SH-SY5Y (cell line): ENCODE measurements around the gene MCL1.

ENCODE experiments used
- GATA2 ChIP-seq: IDR thresholded peaks from 2 replicates; pipeline ENCODE4 v1.6.1; 2011; ENCODE audit warnings: mild to moderate bottlenecking, low read depth, low read length
- GATA3 ChIP-seq: IDR thresholded peaks from 2 replicates; pipeline ENCODE4 v1.6.1; 2011; ENCODE audit warnings: low read depth, mild to moderate bottlenecking, low read length, moderate library complexity

Gene MCL1

GRCh38 chr1:150609732-150610131, 30.3 kb upstream of the MCL1 start:
- TF ChIP-seq GATA3 (no peak), GATA2 (no peak)

GRCh38 chr1:150606463-150607142, 27.2 kb upstream of the MCL1 start:
- TF ChIP-seq GATA3 (no peak), GATA2 (no peak)

DNA sequence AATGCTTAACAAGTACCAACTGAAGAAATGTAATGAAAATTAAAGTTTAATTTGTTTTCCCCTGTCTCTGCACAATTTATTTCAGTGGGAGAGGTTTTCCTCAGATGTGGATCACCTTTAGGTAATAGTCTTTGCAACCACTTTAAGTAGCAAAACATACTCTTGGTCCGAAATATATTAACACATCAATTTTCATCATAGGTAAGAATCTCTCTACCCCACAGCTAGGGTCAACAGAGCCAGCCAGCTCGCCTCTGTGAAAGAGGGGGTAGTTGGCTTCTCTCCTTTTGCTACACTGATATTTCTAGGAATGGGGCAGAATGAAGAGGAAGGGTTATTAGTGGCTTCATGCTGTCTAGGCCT, 24.8 kb upstream of the MCL1 start:
- no peak for TF ChIP-seq GATA3
- no peak for TF ChIP-seq GATA2

DNA sequence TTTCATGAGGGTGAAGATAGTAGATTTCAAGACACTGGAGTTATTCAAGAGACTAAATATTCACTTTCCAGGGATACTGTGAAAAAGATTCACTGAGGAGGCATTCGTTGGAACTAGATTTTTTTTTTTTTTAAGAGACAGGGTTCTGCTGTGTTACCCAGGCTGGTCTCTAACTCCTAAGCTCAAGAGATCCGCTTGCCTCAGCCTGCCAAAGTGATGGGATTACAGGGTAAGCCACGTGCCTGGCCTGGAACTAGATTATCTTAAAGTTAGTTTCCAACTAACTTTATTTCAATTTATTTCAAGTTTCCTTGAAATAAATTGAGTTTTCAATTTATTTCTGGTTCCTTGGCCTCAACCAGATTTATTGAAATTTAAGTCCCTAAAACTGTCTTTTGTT, 24.3 kb upstream of the MCL1 start:
- TF ChIP-seq GATA3 (no peak), GATA2 (no peak)

- TF ChIP-seq GATA3 (no peak), GATA2 (no peak)
Observed at GRCh38 chr1:150601540-150601939, 22.1 kb upstream of the MCL1 start.

DNA sequence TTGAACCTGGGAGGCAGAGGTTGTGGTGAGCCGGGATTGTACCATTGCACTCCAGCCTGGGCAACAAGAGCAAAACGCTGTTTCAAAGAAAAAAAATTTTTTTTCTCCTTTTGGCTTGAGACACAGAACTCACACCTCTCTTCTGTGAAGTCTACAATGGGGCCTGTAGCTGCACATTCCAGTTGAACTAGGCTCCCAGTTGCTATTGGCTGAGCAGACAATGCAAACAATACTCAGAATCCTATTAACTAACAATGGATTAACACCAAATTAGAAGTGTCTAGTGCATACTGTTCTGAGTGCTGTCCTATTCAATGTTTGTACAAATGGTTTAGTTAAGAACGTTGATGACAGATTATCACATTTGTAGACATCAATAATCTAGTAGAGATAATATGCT, 17.6 kb upstream of the MCL1 start:
- TF ChIP-seq GATA3 (no peak), GATA2 (no peak)

- TF ChIP-seq GATA2 (no peak), GATA3 (no peak)
Observed at GRCh38 chr1:150596095-150596892, 16.9 kb upstream of the MCL1 start.

GRCh38 chr1:150582371-150582770, 3.0 kb upstream of the MCL1 start:
- no peak for TF ChIP-seq GATA2
- TF ChIP-seq GATA3 = no peak

GRCh38 chr1:150579945-150580642, 684 bp upstream of the MCL1 start:
- TF ChIP-seq GATA3 = no peak
- TF ChIP-seq GATA2 = no peak

DNA sequence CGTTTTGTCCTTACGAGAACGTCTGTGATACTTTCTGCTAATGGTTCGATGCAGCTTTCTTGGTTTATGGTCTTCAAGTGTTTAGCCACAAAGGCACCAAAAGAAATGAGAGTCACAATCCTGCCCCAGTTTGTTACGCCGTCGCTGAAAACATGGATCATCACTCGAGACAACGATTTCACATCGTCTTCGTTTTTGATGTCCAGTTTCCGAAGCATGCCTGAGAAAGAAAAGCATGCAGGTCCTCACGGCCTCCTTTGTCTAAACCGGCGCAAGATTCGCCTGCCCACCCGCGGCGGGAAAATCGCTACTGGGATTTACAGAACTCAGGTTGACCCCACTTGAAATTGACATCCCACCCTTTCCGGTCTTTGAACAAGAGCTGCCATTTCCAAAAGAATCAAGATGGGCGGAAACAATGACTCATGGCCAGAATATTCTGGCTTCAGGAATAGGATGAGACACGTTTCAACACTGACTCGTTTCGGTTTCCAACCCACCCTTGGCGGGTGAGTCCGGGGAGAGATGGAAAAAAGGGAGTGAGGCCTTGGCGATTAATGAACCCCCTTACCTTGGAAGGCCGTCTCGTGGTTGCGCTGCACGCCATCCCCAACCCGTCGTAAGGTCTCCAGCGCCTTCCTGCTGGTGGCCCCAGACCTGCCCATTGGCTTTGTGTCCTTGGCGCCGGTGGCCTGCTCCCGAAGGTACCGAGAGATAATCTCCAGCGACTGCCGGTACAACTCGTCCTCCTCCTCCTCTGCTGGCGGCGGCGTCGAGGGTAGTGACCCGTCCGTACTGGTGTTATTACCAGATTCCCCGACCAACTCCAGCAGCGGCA, 919 bp downstream of the MCL1 start:
- TF ChIP-seq GATA2 (no peak), GATA3 (no peak)

- TF ChIP-seq GATA2 = no peak
- TF ChIP-seq GATA3 = no peak
Observed at GRCh38 chr1:150577557-150578271, 1.7 kb downstream of the MCL1 start.

GRCh38 chr1:150576794-150577556, 2.4 kb downstream of the MCL1 start:
- TF ChIP-seq GATA3 (no peak), GATA2 (no peak)

DNA sequence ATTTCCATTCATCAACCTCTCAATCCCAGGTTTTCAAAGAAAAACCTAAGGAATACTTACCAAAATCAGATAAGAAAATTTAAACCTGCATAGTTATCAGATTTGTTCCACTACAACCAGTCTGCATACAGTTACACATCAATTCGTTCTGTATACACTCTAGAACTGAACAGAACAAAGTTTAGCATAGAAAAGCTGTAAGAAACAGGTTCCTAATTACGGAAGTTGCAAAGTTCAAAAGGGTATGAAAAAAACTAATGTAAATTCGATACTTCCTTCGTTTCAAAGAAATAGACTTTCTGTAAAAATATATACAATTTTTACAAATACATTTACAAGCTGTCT, 3.1 kb downstream of the MCL1 start:
- TF ChIP-seq GATA2 = no peak
- no peak for TF ChIP-seq GATA3
